ENCODE data around the gene POLR3A. TPM values are rescaled to one million over a fixed set of nuclear protein-coding genes. Genes with fewer than 3 reads are reported as not detected.
A peak's percentile ranks its signal among the peaks of the same experiment; 100 is the strongest.

POLR3A gene
- total RNA-seq, 1 donor from 2014 or later, result 27.5 TPM

GRCh38 chr10:78009662-78010061 is 19.7 kb downstream of the POLR3A start:
- H3K4me1 Mint-ChIP-seq (ENCODE audit: low read depth), result no peaks in the 10 kb centered on the region

GRCh38 chr10:78007172-78007571 is 22.1 kb downstream of the POLR3A start:
- Mint-ChIP-seq H3K4me1 (ENCODE audit: low read depth) (no peaks in the 10 kb centered on the region), H3K9me3 (ENCODE audit: low read depth) (no peaks in the 10 kb centered on the region), H3K4me3 (ENCODE audit: low read depth) (no peak overlapping the region), H3K27me3 (no peaks in the 10 kb centered on the region), H3K27ac (no peak overlapping the region), H3K36me3 (ENCODE audit: insufficient read depth) (peaks cover 29% of the 10 kb centered on the region)
- no peak for DNase-seq (ENCODE audit: low spot score, unreplicated experiment)
- TF ChIP-seq CTCF (IDR thresholded peaks at IDR 0.05; ENCODE audit: unreplicated experiment), result no peak

More at GRCh38 chr10:78009662-78010061, 19.7 kb downstream of the POLR3A start:
- no peak overlapping the region for H3K4me3 Mint-ChIP-seq (ENCODE audit: low read depth)
- H3K9me3 Mint-ChIP-seq (ENCODE audit: low read depth), result no peaks in the 10 kb centered on the region
- no peak overlapping the region for H3K27ac Mint-ChIP-seq
- no peaks in the 10 kb centered on the region for H3K27me3 Mint-ChIP-seq
- H3K36me3 Mint-ChIP-seq (ENCODE audit: insufficient read depth), result peaks cover 28% of the 10 kb centered on the region
- no peak for TF ChIP-seq CTCF (IDR thresholded peaks at IDR 0.05; ENCODE audit: unreplicated experiment)
- no peak for DNase-seq (ENCODE audit: low spot score, unreplicated experiment)

GRCh38 chr10:78004215-78005026 is 24.9 kb downstream of the POLR3A start:
- Mint-ChIP-seq H3K9me3 (ENCODE audit: low read depth) (no peaks in the 10 kb centered on the region), H3K27me3 (no peaks in the 10 kb centered on the region), H3K4me3 (ENCODE audit: low read depth) (no peak overlapping the region), H3K27ac (peak overlapping the region; percentile 69), H3K4me1 (ENCODE audit: low read depth) (no peaks in the 10 kb centered on the region), H3K36me3 (ENCODE audit: insufficient read depth) (peaks cover 34% of the 10 kb centered on the region)
- no peak for TF ChIP-seq CTCF (IDR thresholded peaks at IDR 0.05; ENCODE audit: unreplicated experiment)
- no peak for DNase-seq (ENCODE audit: low spot score, unreplicated experiment)

- peaks cover 37% of the 10 kb centered on the region for H3K36me3 Mint-ChIP-seq (ENCODE audit: insufficient read depth)
- H3K4me1 Mint-ChIP-seq (ENCODE audit: low read depth), result no peaks in the 10 kb centered on the region
- no peak overlapping the region for H3K4me3 Mint-ChIP-seq (ENCODE audit: low read depth)
- no peak overlapping the region for H3K27ac Mint-ChIP-seq
- H3K9me3 Mint-ChIP-seq (ENCODE audit: low read depth), result no peaks in the 10 kb centered on the region
- TF ChIP-seq CTCF (IDR thresholded peaks at IDR 0.05; ENCODE audit: unreplicated experiment), result no peak
- H3K27me3 Mint-ChIP-seq, result no peaks in the 10 kb centered on the region
- no peak for DNase-seq (ENCODE audit: low spot score, unreplicated experiment)
Measured at GRCh38 chr10:78002541-78003288, 26.6 kb downstream of the POLR3A start.

- Mint-ChIP-seq H3K4me1 (ENCODE audit: low read depth) (no peaks in the 10 kb centered on the region), H3K27ac (no peak overlapping the region), H3K27me3 (no peaks in the 10 kb centered on the region), H3K4me3 (ENCODE audit: low read depth) (no peak overlapping the region), H3K36me3 (ENCODE audit: insufficient read depth) (peaks cover 37% of the 10 kb centered on the region), H3K9me3 (ENCODE audit: low read depth) (no peaks in the 10 kb centered on the region)
- DNase-seq (ENCODE audit: low spot score, unreplicated experiment), result no peak
- TF ChIP-seq CTCF (IDR thresholded peaks at IDR 0.05; ENCODE audit: unreplicated experiment), result no peak
Measured at GRCh38 chr10:78000956-78001472, 28.3 kb downstream of the POLR3A start.

All from progenitor cell of endocrine pancreas (in vitro differentiated cells).